Endometrial microvascular endothelial cells (primary cell): ENCODE results near the gene CNNM2. TPM values are rescaled to one million over a fixed set of nuclear protein-coding genes. Genes with fewer than 3 reads are reported as not detected.
"Not testable (repeated sequence)": the region's sequence is repeated elsewhere in the genome, so short reads cannot be mapped to it uniquely, and the experiment has no call there.

Experiments used
- in situ Hi-C: cut with HindIII; loops from 2 replicates; pipeline ENCODE4 v1.10.0; 2017; ENCODE audit warnings: low sequenced_read_pairs, low pct_unique_long_range_greater_than_20kb; ENCODE audit errors: inconsistent ontology term
- total RNA-seq: library from RNA; depleted of rRNA; stranded (reverse); fragments of >200 nt; gene quantifications from one replicate; pipeline ENCODE4 v1.2.3, GENCODE V29; 2015; ENCODE audit errors: inconsistent ontology term

The CNNM2 gene
- total RNA-seq, 1 donor from 2014 or later, result 1.1 TPM

DNA sequence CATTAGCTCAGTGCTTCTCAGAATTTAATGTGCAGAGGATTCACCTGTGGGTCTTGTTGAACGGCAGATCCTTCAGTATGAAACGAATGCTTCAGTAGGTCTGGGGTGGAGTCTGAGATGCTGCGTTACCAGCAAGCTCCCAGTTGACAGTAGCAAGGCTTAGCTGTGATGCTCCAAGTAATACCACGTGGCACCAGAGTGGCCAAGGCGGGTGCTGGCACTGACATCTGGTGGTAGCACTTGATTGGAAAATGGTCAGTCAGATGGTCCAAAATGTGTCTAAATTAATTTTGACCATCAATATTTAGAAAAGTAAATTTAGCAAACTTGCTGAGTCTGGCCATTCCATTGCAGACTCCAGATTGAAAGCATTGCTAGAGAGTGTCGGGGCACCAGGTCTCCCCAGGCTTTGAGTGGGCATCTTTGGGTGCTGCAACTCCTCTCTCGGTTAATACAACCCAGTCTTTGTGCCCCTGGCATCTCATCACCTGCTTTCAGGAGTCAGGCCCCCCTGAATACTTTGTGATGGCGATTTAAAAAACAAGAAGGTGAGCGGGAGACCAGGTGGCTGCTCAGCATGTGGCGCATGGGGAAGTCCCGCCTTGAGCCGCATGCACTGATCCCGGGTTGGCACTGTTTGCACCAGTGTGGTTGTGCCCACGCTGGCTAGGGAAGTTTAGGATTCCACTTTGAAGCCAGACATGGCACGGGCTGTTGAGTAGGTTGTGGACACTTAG lies 144.9 kb downstream of the CNNM2 start:
- in situ Hi-C loops, result no loop called here

DNA sequence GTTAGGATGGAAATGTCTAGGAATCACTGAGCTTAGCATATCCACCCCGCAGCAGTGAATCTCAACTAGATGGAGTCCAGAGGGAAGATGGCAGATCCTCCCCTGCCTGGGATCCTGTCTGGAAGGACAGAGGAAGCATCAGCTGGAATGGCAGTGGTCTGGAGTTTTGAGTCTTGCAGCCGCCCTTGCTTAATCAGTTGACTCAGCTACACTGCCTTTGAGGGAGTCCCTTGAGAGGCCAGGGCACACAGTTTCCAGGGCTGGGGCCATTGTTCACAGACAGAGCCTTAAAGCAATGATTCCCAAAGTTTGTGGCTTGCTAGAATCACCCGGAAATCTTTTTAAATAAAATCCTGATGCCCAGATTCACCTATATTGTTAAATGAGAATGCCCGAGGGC lies 146.9 kb downstream of the CNNM2 start:
- in situ Hi-C loops, result no loop called here

- in situ Hi-C loops, result no loop called here
These were observed 148.3 kb downstream of the CNNM2 start for GRCh38 chr10:103066141-103067098.

DNA sequence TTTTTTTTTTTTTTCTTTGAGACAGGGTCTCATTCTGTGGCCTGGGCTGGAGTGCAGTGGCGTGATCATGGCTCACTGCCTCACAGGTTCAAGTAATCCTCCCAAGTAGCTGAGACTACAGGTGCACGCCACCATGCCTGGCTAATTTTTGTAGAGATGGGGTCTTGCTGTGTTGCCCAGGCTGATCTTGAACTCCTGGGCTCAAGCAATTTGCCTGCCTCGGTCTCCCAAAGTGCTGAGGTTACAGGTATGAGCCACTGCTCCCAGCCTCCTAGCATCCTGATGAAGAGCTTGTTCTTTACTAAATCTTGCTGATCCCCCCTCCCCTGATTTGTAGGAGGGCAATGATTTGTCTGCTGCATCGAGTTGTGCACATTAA lies 149.0 kb downstream of the CNNM2 start:
- in situ Hi-C loops, result not testable (repeated sequence)

- in situ Hi-C loops, result no loop called here
These were observed 149.4 kb downstream of the CNNM2 start for GRCh38 chr10:103067484-103067883.

DNA sequence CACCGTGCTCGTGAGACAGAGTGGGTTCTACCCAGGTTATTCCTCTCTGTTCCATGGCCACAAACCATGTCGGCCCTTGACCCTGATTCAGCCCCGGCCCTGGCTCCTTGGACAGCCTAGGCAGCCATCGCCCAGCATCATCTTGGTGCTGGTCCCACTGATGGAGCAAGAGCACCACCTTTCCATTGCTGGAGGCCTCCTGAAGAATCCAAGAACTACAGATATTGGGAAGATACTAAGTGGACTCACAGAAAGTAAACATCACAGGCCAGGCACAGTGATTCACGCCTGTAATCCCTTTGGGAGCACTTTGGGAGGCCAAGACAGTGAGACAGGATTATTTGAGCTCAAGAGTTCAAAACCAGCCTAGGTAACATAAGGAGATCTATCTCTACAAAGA lies 149.9 kb downstream of the CNNM2 start:
- in situ Hi-C loops, result no loop called here

- in situ Hi-C loops, result no loop called here
These were observed 151.6 kb downstream of the CNNM2 start for GRCh38 chr10:103069453-103070331.

- in situ Hi-C loops, result no loop called here
These were observed 154.2 kb downstream of the CNNM2 start for GRCh38 chr10:103072276-103072675.

- in situ Hi-C loops, result no loop called here
These were observed 154.8 kb downstream of the CNNM2 start for GRCh38 chr10:103072891-103073290.

- in situ Hi-C loops, result no loop called here
These were observed 158.9 kb downstream of the CNNM2 start for GRCh38 chr10:103077020-103077419.

DNA sequence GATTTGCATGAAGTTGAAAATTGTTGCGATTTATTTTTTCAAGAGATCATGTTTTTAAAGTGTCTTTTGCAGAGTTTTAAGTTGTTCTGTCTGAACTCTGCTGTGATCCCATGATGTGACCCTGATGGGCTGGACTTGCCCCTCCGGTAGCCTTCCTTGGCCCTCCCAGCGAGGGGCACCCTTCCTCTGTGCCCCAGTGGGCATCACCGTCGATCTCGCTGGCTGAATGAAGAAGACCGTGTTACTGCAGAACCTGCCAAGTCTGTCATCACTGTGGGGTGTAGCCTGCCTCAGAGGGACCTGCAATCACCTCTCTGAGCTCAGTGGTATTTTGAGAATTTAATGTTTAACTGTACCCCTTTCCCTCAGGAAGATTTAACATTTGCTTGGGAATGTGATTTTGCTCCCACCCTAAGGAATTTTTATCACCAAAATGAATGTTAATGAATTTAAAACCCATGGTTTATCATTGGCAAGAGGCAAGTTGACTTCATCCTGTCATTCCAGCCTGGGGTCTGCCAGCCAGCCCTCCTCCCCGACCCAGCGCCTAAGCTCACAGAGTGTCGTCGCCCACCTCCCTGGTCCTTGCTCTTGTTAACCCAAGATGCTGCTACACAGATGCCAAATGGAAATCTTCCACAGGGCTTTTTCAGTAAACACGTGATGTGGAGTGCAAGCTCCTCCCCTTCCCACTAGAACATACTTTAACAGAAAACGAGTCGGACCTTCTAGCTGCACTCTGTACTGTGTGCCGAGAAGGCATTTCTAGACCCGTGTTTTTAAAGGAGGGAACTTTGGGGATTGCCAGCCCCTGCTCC lies 159.6 kb downstream of the CNNM2 start:
- in situ Hi-C loops, result no loop called here

- in situ Hi-C loops, result no loop called here
These were observed 160.2 kb downstream of the CNNM2 start for GRCh38 chr10:103078309-103078615.

- in situ Hi-C loops, result no loop called here
These were observed 160.6 kb downstream of the CNNM2 start for GRCh38 chr10:103078676-103079075.

GRCh38 chr10:103079100-103079499 lies 161.0 kb downstream of the CNNM2 start:
- in situ Hi-C loops, result no loop called here

DNA sequence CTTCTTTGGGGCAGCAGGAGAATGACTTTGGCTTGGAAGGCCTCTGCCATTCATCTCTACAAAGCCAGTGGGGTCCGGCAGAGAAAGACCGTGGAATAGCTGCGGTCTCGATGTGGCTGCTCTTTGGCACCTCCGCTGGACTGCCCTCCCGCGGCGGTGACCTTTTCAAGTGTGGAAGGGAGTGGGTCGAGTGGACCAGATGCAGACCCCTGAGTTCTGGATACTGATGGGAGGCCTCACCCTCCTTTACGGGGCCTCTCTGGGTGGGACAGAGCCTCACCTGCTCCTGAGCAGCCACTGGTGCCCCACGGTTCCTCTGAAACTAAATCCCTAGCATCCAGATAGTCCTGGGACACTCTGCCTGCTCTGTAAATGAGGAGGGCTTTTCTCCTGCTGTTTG lies 161.9 kb downstream of the CNNM2 start:
- in situ Hi-C loops, result no loop called here

GRCh38 chr10:103080891-103081581 lies 162.9 kb downstream of the CNNM2 start:
- in situ Hi-C loops, result no loop called here

GRCh38 chr10:103082683-103083082 lies 164.6 kb downstream of the CNNM2 start:
- in situ Hi-C loops, result no loop called here
